ENCODE data around the gene SLC44A4.

DNA sequence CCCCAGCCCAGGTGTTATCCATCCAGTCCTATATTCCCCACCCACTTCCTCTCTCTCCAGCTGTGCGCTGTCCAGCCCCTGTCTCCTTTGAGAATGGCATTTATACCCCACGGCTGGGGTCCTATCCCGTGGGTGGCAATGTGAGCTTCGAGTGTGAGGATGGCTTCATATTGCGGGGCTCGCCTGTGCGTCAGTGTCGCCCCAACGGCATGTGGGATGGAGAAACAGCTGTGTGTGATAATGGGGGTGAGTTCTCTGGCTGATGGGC, 49.8 kb upstream of the SLC44A4 start:
- TF ChIP-seq, protein P1, sequence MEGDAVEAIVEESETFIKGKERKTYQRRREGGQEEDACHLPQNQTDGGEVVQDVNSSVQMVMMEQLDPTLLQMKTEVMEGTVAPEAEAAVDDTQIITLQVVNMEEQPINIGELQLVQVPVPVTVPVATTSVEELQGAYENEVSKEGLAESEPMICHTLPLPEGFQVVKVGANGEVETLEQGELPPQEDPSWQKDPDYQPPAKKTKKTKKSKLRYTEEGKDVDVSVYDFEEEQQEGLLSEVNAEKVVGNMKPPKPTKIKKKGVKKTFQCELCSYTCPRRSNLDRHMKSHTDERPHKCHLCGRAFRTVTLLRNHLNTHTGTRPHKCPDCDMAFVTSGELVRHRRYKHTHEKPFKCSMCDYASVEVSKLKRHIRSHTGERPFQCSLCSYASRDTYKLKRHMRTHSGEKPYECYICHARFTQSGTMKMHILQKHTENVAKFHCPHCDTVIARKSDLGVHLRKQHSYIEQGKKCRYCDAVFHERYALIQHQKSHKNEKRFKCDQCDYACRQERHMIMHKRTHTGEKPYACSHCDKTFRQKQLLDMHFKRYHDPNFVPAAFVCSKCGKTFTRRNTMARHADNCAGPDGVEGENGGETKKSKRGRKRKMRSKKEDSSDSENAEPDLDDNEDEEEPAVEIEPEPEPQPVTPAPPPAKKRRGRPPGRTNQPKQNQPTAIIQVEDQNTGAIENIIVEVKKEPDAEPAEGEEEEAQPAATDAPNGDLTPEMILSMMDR (IDR thresholded peaks at IDR 0.05 in 4 of 5, conservative IDR thresholded peaks at IDR 0.05 in 1 of 5), result no peak
- TF ChIP-seq POLR2A (IDR thresholded peaks at IDR 0.05), result no peak
